Astrocyte of the cerebellum (primary cell): ENCODE results near the gene ARHGEF37.
A peak's percentile ranks its signal among the peaks of the same experiment; 100 is the strongest.

ENCODE experiments used
- DNase-seq: peaks from one replicate; pipeline ENCODE4 v3.0.0-alpha.2; 2011; ENCODE audit warnings: low read depth
- H3K4me3 ChIP-seq: 2 replicates; pipeline ENCODE4 v1.5.1; 2011; ENCODE audit warnings: mild to moderate bottlenecking, low read depth, low read length, moderate library complexity
- in situ Hi-C: cut with HindIII; loops from 2 replicates; pipeline ENCODE4 v1.10.0; 2017; ENCODE audit warnings: low sequenced_read_pairs
- TF ChIP-seq, protein P1 (sequence below): IDR thresholded peaks from 2 replicates; pipeline ENCODE4 v1.5.1; 2012; ENCODE audit warnings: low read length, low read depth, moderate library complexity, mild to moderate bottlenecking; ENCODE audit errors: missing control alignments

The ARHGEF37 gene

DNA sequence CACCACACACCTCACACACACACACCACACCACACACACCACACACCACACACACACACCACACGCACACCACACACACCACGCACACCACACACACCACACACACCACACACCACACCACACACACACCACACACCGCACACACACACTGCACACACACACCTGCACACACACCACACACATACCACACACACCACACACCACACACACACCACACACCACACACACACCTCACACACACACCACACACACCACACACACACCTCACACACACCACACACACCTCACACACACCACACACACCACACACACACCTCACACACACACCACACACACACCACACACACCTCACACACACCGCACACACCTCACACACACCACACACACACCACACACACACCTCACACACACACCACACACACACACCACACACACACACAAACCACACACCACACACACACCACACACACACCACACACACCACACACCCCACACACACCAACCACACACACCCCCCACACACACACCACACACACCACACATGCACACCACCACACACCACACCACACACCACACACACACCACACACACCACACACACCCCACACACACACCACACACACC, 73.7 kb downstream of the ARHGEF37 start:
- H3K4me3 ChIP-seq, result no peak overlapping the region
- DNase-seq, result no peak
- TF ChIP-seq, protein P1, sequence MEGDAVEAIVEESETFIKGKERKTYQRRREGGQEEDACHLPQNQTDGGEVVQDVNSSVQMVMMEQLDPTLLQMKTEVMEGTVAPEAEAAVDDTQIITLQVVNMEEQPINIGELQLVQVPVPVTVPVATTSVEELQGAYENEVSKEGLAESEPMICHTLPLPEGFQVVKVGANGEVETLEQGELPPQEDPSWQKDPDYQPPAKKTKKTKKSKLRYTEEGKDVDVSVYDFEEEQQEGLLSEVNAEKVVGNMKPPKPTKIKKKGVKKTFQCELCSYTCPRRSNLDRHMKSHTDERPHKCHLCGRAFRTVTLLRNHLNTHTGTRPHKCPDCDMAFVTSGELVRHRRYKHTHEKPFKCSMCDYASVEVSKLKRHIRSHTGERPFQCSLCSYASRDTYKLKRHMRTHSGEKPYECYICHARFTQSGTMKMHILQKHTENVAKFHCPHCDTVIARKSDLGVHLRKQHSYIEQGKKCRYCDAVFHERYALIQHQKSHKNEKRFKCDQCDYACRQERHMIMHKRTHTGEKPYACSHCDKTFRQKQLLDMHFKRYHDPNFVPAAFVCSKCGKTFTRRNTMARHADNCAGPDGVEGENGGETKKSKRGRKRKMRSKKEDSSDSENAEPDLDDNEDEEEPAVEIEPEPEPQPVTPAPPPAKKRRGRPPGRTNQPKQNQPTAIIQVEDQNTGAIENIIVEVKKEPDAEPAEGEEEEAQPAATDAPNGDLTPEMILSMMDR, result no peak
- in situ Hi-C loops, result no loop called here

DNA sequence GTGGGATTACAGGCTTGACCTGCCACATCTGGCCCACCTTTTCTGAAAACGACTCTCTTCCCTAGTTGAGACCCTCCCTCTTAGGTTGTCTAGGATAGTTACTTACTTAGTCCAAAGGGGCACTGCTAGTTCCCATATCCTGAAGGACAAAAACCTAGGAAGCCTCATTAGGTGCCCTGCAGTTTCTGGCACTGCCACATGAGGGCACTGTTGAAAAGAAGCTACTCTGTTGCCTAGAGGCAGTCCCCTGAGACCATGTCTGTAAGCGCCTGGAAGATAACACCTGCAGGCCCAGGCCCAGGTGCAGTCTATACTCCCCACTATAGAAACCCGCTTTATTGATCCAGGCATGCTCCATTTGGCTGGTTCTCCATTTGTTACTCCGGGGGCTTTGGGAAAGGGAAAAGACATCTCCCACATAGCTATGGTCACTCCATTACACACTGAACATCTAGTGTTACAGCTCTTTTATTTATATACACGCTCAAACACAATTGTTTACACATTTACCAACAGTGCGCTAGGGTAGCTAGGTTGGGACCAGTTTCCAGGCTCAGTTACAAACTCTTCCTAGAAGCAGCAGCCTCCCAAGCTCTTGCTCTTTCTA, 75.4 kb downstream of the ARHGEF37 start:
- TF ChIP-seq, protein P1, result peak; percentile 54
- H3K4me3 ChIP-seq, result no peak overlapping the region
- DNase-seq, result no peak
- in situ Hi-C loops, result no loop called here

DNA sequence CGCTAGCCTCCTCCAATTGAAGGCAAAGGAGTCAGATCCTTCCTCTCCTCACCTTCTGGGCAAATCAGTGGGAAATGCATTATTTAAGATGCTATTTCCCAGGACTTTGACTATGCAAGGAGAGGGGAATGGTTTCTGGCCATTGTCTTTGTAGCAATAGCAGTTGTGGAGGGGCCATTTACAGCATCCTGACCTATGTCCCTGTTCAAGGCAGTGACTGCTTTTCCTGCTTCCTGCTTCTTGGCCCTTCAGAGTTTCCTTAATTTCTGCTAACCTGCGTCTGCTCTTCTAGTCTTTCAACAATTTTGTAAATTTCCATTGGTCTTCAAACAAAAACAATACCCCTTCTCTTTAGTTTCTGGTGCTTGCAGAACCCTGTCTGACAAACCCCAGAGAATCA, 76.0 kb downstream of the ARHGEF37 start:
- no peak overlapping the region for H3K4me3 ChIP-seq
- in situ Hi-C loops, result no loop called here

DNA sequence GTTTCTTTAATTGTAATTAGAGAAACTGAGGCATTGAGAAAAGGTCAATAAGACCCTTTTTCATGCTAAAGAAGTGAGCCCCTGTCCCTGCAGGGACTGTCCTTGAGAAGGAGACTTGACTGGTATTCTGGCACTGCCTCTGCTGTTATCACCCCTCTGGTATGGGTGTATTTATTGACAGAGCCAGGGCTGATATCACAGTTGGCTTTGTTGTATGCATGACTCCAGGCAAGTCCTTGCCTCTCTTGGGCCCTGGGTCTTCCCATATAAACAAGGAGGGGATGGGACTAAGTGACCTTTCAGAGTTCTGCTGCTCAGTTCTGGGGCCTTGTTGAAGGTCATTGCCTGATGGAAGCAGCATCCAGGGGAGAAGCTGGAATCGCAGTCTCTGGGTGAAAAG, 77.0 kb downstream of the ARHGEF37 start:
- no peak overlapping the region for H3K4me3 ChIP-seq
- in situ Hi-C loops, result no loop called here
- DNase-seq, result no peak
- TF ChIP-seq, protein P1, result no peak

More for the DNA sequence above, 76.0 kb downstream of the ARHGEF37 start:
- no peak for DNase-seq
- TF ChIP-seq, protein P1, result no peak

DNA sequence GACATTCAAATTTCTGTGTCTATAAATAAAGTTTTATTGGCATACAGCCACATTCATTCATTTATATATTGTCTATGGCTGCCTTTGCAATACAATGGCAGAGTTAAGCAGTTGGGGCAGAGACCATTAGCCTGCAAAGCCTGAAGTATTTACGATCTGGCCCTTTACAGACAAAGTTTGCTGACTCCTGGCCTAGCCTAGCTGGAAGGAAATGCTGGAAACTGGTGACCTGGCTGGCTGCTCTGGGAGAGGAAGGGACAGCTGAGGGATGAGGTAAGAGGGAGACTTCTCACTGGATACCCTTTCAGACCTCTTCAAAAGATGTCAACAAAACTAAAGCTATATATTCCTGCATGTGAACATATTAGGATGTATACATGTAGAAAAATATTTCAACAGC, 82.8 kb downstream of the ARHGEF37 start:
- in situ Hi-C loops, result no loop called here
- no peak for DNase-seq
- TF ChIP-seq, protein P1, result no peak
- H3K4me3 ChIP-seq, result no peak overlapping the region

DNA sequence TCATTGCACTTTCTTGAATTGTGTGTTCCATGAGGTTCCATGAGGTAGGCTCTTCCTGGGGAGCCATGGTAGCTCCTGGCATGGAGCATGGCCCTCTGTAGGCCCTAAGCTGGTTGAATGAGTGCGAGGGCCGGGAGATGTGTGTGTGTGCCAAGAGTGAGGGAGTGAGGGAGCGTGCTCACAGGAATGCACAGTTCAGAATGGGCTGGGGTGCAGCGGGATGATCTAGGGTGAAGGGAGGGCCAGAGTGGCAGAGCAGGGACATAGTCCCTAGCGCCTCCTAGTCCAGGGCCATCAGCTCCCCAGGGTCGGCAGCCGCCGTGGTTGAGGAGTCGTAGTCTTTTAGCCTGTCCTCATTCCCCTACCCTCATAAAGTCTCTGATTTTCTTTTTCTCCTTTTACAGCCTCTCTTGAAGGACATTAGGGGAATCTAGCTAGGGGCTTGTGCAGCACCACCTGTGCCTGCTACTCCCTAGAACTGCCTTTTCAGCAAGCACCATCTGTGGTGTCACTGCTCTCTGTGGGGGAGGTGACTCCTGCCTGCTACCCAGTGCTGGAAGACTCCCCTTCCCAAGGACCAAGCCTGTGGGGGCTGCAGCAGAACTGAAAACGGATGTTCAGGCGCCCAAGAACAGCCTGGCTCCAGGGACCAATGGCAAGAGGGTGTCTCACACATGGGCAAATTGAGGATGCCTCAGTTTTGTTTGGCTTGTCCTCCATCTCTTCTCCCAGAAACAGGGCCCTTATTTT, 83.5 kb downstream of the ARHGEF37 start:
- H3K4me3 ChIP-seq, result no peak overlapping the region
- in situ Hi-C loops, result loop anchor here (5.0 kb wide), 1 partner anchor 43 kb away; no protein-coding TSS in a partner anchor
- TF ChIP-seq, protein P1, result no peak
- no peak for DNase-seq
